HG03354 (cell line): ENCODE results near the gene FBXL15.

Experiments
- ATAC-seq: cut with Tn5 transposase; IDR thresholded peaks from one replicate; pipeline ENCODE4 v1.9.1; 2021; ENCODE audit warnings: mild to moderate bottlenecking; ENCODE audit not compliant: unreplicated experiment, poor library complexity, severe bottlenecking

Gene FBXL15, protein sequence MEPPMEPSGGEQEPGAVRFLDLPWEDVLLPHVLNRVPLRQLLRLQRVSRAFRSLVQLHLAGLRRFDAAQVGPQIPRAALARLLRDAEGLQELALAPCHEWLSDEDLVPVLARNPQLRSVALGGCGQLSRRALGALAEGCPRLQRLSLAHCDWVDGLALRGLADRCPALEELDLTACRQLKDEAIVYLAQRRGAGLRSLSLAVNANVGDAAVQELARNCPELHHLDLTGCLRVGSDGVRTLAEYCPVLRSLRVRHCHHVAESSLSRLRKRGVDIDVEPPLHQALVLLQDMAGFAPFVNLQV

DNA sequence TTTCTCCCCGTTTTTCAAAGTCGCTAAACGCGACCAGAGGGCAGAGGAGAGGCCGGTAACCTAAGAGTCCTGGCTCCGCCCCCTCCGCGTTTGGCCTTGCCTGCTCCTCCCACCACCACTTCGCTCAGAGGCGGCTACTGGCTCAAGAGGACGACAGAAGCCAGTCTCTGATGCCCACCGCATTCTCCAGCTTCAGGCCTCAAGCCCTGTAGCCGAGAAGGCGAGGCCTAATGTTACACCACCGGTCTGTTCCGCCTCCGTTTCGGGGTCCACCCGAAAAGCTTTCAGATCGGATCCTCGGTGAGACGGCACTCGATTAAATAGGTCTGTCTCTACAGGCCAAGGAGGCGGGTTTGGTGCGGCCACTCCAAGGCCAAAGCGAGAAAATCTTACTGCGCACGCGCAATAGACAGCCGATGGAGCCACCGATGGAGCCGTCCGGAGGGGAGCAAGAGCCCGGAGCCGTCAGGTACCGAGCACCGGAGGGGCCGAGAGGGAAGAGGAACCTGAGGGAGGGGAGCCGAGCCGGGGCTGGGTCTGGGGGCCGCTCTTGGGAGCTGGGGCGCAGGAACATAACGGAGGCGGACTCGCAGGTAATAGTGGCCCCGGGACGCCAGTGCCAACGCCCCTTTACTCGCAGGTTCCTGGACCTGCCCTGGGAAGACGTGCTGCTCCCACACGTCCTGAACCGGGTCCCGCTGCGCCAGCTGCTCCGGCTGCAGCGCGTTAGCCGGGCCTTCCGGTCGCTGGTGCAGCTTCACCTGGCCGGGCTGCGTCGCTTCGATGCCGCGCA lies at the start of gene FBXL15:
Gene FBXL15 (plus strand): TSS at position 123 of the 793 bp plus-strand sequence. CDS start 294 bp downstream, at position 417.
- ATAC-seq, result peak; percentile 77

DNA sequence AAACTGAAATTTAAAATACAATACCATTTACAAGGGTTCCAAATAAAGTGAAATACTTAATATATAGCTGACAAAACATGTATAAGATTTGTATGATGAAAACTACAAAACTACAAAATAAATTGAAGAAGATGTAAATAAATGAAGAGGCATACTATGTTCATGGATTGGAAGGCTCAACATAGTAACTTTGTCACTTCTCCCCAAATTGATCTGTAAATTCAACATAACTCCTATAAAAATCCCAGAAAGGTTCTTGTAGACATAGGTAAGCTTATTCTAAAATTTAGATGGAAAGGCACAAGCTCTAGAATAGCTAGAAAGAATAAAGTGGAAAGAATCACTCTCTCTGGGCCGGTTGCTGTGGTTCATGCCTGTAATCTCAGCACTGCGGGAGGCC lies 49.3 kb upstream of the FBXL15 start:
- ATAC-seq, result no peak

DNA sequence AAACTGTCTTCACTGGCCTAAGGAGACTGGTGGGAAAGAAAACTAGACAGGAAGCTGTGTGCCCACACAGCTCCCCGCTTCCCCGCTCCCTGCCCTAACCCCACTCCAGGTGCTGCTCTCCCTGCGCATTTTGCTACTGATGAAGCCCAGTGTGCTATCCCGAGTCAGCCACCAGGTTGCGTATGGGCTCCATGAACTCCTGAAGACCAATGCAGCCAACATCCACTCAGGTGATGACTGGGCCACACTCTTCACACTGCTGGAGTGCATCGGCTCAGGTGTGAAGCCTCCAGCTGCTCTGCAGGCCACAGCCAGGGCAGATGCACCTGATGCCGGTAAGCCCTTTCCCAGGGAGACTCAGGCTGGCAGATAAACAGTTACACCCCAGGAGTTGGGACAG lies 45.4 kb upstream of the FBXL15 start:
- no peak for ATAC-seq

DNA sequence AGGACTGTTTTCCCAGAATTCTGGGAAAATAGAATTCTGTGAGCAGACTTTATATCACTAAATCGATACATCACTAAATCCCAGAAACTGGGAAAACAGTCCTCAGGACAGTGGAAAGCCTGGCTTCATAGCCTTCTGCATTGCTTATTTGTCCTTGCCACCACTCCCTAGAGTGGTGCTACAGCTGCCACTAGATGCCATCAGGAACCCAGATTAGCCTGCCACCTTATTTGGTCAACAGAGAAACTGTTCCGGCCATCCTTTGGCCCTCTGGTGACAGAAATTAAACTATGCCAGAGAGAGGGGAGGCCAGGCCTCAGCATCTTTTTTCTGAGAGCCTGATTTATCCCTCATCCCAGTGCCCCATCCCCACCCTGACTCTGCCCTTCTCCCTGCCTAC lies 44.8 kb upstream of the FBXL15 start:
- ATAC-seq, result no peak

DNA sequence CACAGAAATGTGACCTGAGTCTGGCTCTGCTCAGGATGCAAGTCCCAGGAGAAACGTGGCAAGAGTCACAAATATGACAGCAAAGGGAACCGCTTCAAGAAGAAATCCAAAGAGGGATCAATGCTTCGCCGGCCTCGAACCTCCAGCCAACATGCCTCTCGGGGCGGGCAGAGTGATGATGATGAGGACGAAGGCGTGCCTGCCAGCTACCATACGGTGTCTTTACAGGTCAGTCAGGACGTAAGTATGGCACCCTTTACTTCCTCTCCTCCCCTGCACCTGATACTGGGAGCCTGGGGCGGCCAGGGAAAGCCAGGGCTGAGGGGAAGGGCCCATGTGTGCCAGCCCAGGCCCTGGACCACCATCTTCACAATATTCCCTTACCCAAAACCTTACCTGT lies 43.7 kb upstream of the FBXL15 start:
- ATAC-seq, result no peak

DNA sequence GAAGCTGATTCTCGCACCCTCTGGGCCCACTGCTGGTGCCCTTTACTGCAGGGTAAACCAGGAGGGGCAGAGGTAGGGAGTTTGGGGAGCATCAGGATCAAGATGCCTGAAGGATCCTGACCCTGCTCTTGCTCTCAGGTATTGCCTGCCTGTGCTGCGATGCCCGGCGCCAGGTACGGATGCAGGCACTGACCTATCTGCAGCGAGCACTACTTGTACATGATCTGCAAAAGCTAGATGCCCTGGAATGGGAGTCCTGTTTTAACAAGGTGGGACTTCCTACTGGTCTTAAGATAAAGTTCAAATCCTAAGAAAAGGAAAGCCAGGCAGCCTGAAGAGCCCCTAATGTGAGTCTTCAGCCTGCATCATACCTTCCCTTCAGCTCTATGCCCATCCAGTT lies 41.3 kb upstream of the FBXL15 start:
- no peak for ATAC-seq

DNA sequence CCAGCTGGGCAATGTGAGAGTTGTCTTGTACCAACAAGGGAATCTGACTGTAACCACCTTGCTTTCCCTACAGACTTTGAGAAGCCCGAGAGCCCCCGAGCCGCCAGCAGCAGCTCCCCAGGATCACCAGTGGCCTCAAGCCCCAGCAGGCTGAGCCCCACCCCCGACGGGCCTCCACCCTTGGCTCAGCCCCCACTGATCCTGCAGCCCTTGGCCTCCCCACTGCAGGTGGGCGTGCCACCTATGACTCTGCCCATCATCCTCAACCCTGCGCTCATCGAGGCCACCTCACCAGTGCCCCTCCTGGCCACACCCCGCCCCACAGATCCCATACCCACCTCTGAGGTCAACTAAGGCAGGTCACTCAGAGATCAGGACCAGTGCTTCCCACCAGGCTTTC lies 38.7 kb upstream of the FBXL15 start:
- ATAC-seq, result no peak

DNA sequence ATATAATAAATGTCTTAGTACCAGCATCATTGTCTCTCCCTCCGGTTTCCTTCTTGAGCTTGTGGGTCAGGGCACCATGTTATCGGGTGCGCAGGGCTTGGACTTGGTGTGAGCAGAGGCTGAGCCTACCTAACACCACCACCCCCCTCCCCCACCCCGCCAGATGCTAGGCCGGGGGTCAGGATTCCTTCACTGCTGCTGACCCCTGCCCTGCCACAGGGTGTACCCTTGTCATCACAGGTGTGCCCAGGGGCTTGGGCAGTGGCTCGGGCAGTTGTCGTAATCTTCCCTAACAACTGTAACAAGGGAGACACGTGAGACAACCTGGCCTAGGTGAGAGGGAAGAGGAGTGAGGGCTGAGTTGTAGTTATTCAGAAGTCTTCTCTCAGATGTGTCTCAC lies 37.8 kb upstream of the FBXL15 start:
- ATAC-seq, result no peak

DNA sequence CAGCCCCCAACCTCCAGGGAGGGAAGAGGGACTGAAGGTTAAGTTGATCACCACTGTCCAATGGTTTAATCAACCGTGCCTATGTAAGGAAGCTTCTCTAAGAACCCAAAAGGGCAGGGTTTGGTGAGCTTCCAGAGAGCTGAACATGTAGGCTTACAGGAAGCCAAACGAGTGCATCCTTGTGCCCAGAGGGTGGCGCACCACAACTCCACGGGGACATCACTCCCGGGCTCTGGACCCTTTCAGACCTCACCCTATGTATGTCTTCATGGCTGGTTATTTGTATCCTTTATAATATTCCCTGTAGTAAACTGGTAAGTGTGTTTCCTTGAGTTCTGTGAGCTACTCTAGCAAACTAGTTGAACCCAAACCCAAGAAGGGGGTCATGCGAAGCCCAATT lies 36.6 kb upstream of the FBXL15 start:
- ATAC-seq, result no peak

DNA sequence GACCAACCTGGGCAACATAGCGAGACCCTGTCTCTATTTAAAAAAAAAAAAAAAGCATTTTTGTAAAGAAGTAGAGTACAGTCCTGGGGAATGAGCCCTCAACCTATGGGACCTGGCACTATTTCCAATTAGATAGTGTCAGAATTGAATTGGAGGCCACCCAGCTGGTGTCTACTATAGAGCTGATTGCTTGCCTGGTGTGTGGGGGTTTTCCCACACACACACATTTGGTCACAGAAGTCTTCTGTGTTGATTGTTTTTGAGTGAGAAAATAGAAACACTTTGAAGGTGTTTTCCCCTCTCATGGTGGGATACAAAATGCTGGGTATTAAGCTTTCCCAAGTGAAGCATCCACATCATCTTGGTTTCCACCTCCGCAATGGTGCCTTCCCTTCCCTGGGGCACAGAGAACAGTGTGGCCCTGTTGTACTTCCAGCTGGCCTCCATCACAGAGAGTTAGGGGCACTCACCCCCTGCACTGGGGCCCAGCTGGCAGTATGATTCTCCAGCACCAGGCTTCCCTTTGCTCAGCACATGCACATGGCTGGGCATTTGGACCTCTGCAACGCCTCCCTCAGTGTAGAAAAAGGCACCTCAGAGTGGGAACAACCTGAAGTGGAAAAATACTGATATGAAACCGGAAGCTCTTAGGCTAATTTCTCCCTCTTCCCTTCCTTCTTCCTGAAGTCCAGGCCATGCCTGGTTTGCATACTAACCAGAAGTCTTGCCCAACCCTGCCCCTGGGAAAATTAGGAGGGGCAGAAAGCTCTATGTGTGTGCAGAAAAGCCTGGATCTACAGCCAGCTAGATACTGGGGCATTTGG lies 35.8 kb upstream of the FBXL15 start:
- ATAC-seq, result no peak

DNA sequence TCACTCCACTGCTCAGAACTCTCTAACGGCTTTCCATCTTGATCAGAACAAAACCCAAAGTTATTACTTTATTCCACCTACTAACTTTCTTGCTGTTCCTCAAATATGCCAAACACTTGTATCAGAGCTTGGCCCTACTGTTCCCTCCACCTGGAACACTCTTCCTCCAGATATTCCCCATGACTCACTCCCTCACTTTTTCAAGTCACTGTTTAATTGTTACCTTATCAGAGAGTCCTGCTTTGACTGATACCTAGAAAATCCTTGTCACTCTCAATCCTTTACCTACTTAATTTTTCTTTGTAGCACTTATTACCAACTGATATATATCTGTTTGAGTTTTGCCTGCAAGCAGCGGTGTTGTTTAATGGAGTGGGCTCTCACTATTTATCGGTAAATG lies 30.7 kb upstream of the FBXL15 start:
- ATAC-seq, result no peak

DNA sequence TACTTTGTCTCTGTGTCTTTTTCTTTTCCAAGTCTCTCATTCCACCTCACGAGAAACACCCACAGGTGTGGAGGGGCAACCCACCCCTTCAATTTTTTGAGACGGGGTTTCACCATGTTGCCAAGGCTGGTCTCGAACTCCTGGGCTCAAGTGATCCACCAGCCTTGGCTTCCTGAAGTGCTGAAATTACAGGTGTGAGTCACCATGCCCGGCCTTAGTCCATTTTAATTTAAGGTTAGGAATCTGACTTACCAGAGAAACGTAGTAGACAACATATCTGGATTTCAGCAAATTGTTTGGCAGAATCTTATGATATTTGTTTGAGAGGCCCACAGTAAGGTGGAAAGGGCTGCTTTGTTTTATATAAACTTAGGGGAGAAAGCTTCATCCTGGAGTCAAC lies 28.3 kb upstream of the FBXL15 start:
- no peak for ATAC-seq

DNA sequence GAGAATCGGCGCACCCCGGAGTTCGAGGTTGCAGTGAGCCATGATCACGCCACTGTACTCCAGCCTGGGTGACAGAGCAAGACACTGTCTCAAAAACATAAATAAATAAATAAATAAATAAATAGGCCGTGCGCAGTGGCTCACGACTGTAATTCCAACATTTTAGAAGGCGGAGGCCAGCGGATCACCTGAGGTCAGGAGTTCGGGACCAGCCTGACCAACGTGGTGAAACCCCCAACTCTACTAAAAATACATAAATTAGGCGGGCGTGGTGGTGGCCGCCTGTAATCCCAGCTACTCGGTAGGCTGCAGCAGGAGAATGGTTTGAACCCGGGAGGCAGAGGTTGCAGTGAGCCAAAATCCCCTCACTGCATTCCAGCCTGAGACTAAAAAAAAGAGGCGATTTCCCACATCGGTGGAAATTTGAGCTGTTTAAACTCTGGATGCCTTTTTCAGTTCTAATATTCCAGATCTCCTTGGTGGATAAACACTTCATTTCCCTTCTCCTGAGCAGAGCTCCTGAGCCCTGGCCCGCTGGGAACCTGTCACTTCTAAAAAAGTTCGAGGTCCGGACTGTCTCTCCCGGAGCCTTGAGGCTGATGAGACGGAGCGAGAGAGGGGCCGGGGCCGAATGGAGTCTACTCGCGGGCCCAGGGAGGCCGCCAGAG lies 27.1 kb upstream of the FBXL15 start:
- no peak for ATAC-seq

DNA sequence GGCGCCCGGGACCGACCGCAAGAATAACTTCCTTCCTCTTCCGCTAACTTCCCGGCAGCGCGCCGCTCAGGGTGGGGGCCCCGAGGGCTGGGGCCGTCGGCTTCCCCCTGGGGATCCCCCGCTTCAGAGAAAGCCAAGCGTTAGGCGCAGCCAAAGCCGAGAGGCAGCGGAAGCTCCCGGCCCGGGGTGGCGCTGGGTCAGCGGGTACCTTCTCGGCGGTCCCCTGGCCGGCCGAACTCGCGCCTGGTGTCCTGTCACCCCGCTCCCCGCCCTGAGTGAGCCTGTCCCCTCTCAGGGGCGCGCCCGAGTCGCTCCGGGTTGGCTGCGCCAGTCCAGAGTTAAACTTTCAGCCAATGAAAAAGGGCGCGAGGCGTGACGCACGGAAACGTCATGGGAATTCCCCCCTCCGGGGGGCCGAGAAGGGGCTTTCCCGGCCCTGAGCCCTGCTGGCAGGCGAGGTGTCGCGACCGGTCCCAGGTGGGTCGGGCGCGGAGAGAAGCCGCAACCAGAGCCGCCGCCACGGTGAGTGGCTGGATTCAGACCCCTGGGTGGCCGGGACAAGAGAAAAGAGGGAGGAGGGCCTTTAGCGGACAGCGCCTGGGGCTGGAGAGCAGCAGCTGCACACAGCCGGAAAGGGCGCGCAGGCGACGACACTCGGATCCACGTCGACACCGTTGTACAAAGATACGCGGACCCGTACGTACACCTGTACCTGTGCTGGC lies 26.4 kb upstream of the FBXL15 start:
- peak; percentile 83 for ATAC-seq

DNA sequence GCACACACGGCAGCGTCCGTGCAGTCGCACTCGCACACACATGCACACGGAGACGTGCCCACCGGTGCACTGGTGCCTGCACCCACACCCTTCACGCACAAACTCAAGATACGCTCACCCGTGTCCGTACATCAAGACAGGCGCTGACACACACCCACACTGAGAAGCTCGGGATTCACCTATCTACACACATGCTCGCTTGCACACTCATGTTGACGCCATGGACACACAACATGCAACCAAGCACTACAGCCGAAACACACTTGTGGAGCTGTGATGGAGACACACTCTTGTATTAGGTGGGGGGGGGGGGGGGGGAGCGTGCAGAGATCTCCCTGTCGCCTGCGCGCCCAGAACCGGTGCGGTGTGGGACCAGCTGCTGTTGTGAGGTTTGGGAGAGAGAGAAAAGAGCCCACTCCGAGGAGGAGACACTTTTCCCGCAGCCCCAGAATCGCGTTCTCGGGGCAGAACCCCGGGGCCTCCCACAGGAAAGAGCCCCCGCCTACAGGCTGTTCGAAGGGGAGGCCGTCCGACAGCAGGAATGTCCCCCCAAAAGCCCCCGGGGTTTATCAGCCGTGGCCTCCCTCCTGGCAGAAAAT lies 25.7 kb upstream of the FBXL15 start:
- peak; percentile 3 for ATAC-seq

DNA sequence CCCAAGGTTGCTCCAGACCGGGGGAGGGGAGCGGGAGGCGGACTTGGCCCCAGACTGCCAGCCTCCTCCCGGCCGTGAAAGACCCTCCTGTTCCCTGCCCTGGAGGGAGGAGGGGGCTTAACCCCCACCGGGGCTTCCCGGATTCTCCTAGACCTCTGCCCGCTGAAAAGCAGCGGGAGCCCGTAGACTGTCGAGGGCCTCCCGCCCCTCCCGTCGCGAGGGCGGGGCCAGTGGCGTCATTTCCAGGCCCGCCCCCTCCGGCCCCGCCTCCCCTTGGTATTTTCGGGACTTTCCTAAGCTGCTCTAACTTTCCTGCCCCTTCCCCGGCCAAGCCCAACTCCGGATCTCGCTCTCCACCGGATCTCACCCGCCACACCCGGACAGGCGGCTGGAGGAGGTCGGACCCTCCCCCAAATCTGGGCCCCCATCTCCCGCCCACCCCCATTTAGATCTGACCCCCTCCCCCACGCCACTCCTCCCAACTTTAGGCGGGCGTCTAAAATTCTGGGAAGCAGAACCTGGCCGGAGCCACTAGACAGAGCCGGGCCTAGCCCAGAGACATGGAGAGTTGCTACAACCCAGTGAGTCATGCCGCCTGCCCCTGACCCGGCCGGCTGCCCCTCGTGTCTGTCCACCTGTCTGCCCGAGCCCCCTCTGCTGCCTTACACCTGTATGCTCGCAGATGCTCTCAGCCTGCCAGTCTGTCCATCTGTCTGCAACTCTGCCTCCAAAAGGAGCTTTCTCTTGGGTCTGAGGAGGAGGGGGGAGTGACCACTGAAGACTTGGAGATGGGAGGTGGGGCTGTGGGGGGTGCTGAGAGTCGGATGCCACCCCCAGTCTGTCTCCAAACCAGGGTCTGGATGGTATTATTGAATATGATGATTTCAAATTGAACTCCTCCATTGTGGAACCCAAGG lies 25.0 kb upstream of the FBXL15 start, which contains the start of gene NFKB2:
Gene NFKB2 (plus strand): TSS at position 306 of the 917 bp plus-strand sequence. CDS start 255 bp downstream, at position 561.
- ATAC-seq, result peak; percentile 37

DNA sequence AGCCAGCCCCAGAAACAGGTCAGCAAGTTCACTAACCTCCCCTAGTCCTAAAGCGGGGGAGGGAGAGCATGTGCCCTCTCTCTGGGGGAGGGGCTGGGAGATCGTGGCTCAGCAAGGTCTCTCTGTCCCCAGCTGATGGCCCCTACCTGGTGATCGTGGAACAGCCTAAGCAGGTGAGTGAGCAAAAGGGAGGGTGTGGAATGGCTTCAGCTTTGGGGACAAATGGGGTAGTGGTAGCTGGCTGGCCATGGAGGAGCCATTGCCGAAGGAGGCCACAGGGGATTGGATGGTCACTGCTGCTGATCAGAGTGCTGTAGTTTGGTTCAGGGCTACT lies 24.4 kb upstream of the FBXL15 start:
- no peak for ATAC-seq

DNA sequence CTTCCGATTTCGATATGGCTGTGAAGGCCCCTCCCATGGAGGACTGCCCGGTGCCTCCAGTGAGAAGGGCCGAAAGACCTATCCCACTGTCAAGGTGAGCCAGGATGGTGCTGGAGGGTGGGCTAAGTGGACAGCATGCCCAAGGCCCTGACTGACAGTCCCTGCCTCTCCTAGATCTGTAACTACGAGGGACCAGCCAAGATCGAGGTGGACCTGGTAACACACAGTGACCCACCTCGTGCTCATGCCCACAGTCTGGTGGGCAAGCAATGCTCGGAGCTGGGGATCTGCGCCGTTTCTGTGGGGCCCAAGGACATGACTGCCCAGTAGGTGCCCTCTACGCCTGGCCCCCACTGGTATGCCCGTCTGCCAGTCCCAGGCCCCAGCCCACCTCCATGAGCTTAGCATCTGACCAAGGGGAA lies 23.9 kb upstream of the FBXL15 start:
- no peak for ATAC-seq
